ENCODE results near the gene KRABD2.

The KRABD2 gene

DNA sequence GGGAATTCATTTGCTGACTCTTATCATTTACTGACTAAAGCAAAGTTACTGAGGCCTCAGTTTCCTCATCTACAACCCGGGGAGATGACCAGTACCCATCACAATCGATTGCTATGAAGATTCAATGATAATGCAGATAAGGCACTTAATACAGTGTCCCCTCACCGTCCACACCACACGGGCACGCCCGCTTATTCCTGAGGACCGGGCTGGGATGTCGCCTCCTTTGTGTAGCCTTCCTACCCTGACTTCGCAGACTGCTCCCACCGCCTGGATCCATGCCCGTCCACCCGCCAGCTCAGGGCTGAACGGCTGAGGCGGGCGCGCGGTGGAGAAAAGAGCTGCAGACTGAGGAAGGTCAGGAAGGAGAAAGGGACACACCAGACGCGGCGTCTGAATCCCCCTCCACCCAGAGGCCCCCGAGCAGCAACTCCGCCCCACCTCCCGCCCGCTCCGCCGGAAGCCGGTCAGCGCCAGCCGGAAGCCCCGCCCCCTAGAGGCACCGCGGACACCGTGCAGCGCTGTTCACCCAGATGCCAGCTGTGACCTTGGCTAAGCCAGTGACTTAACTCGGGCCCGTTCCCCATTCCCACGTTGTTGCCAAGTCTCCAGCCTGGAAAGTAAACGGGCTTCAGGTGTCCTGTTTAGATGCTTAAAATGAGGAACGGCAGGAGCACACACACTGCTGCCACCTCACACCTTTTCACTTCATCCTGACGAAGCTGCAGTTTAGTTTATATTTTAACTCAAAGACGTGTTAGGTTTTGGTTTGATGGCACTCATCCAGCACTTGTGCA lies at the start of gene KRABD2 (continued):
- peak; percentile 80; the same call in 1 of the 2 replicates for TF ChIP-seq HDGF (IDR thresholded peaks at IDR 0.05)
- 0 out of 2 replicates have a peak, but pooled peaks have one; percentile 34 for TF ChIP-seq RB1 (IDR thresholded peaks at IDR 0.05; ENCODE audit: borderline replicate concordance)
- TF ChIP-seq CREB1 (IDR thresholded peaks at IDR 0.05; ENCODE audit: low read depth): no peak; the same call in none of the 2 replicates
- peak; percentile 96; the same call in 1 of the 2 replicates for TF ChIP-seq MTA3 (IDR thresholded peaks at IDR 0.05; ENCODE audit: borderline replicate concordance, low read length)
- TF ChIP-seq ZBED1 (IDR thresholded peaks at IDR 0.05; ENCODE audit: borderline replicate concordance): peak; percentile 89
- no peak for TF ChIP-seq CHD4 (IDR thresholded peaks at IDR 0.05)
- TF ChIP-seq BMI1 (IDR thresholded peaks at IDR 0.05; ENCODE audit: borderline replicate concordance): peak; percentile 51; the same call in 1 of the 2 replicates
- TF ChIP-seq LARP7 (IDR thresholded peaks at IDR 0.05): 0 out of 2 replicates have a peak, but pooled peaks have one; percentile 74
- TF ChIP-seq TAF1 (IDR thresholded peaks at IDR 0.05; ENCODE audit: borderline replicate concordance, low read depth, low read length): peak; percentile 80
- TF ChIP-seq ZBTB40 (IDR thresholded peaks at IDR 0.05; ENCODE audit: borderline replicate concordance): peak; percentile 90
- TF ChIP-seq STAT3 (IDR thresholded peaks at IDR 0.05; ENCODE audit: low read depth, low read length): no peak
- TF ChIP-seq, protein P1, sequence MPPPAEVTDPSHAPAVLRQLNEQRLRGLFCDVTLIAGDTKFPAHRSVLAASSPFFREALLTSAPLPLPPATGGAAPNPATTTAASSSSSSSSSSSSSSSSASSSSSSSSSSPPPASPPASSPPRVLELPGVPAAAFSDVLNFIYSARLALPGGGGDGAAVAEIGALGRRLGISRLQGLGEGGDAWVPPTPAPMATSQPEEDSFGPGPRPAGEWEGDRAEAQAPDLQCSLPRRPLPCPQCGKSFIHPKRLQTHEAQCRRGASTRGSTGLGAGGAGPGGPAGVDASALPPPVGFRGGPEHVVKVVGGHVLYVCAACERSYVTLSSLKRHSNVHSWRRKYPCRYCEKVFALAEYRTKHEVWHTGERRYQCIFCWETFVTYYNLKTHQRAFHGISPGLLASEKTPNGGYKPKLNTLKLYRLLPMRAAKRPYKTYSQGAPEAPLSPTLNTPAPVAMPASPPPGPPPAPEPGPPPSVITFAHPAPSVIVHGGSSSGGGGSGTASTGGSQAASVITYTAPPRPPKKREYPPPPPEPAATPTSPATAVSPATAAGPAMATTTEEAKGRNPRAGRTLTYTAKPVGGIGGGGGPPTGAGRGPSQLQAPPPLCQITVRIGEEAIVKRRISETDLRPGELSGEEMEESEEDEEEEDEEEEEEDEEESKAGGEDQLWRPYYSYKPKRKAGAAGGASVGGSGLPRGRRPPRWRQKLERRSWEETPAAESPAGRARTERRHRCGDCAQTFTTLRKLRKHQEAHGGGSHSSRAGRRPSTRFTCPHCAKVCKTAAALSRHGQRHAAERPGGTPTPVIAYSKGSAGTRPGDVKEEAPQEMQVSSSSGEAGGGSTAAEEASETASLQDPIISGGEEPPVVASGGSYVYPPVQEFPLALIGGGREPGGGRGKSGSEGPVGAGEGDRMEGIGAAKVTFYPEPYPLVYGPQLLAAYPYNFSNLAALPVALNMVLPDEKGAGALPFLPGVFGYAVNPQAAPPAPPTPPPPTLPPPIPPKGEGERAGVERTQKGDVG (CRISPR knock-in tag; IDR thresholded peaks at IDR 0.05): no peak
- TF ChIP-seq NRF1 (conservative IDR thresholded peaks at IDR 0.05; ENCODE audit: low read depth, low read length): no peak
- peak; percentile 50; the same call in 1 of the 2 replicates for TF ChIP-seq YY1 (IDR thresholded peaks at IDR 0.05; ENCODE audit: low read depth, low read length)
- no peak for TF ChIP-seq GATAD2B (conservative IDR thresholded peaks at IDR 0.05; ENCODE audit: low read depth)
- TF ChIP-seq POLR2A (IDR thresholded peaks at IDR 0.05; ENCODE audit: low read depth, low read length): peak; percentile 92
- no peak for TF ChIP-seq CHD1 (IDR thresholded peaks at IDR 0.05; ENCODE audit: low read depth, low read length)
- TF ChIP-seq, protein P2, sequence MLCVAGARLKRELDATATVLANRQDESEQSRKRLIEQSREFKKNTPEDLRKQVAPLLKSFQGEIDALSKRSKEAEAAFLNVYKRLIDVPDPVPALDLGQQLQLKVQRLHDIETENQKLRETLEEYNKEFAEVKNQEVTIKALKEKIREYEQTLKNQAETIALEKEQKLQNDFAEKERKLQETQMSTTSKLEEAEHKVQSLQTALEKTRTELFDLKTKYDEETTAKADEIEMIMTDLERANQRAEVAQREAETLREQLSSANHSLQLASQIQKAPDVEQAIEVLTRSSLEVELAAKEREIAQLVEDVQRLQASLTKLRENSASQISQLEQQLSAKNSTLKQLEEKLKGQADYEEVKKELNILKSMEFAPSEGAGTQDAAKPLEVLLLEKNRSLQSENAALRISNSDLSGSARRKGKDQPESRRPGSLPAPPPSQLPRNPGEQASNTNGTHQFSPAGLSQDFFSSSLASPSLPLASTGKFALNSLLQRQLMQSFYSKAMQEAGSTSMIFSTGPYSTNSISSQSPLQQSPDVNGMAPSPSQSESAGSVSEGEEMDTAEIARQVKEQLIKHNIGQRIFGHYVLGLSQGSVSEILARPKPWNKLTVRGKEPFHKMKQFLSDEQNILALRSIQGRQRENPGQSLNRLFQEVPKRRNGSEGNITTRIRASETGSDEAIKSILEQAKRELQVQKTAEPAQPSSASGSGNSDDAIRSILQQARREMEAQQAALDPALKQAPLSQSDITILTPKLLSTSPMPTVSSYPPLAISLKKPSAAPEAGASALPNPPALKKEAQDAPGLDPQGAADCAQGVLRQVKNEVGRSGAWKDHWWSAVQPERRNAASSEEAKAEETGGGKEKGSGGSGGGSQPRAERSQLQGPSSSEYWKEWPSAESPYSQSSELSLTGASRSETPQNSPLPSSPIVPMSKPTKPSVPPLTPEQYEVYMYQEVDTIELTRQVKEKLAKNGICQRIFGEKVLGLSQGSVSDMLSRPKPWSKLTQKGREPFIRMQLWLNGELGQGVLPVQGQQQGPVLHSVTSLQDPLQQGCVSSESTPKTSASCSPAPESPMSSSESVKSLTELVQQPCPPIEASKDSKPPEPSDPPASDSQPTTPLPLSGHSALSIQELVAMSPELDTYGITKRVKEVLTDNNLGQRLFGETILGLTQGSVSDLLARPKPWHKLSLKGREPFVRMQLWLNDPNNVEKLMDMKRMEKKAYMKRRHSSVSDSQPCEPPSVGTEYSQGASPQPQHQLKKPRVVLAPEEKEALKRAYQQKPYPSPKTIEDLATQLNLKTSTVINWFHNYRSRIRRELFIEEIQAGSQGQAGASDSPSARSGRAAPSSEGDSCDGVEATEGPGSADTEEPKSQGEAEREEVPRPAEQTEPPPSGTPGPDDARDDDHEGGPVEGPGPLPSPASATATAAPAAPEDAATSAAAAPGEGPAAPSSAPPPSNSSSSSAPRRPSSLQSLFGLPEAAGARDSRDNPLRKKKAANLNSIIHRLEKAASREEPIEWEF (IDR thresholded peaks at IDR 0.05; ENCODE audit: insufficient replicate concordance, low read depth, low read length): no peak

Measured in GM12878 (cell line).